ENCODE measurements around the gene S1PR1.
A peak's percentile ranks its signal among the peaks of the same experiment; 100 is the strongest.
"Not testable (repeated sequence)": the region's sequence is repeated elsewhere in the genome, so short reads cannot be mapped to it uniquely, and the experiment has no call there.

Gene S1PR1

DNA sequence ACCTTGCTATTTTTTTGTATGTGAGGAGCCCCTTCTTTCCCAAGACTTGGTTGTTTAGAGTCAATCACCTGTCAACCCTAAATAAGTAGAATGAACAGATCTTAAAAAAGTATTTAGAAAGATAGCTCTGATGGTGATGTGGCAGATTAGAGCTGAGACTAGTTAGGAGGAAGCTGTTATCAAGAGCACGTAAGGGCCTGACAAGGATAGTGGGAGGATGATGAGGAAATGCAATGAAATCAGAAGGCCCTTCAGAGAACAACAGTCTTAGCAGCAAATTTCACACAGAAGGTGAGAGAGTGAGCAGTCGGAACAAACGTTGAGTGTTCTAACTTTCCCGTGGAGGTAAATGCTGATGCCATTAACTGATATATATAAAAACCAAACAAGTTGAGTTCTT lies 15.9 kb upstream of the S1PR1 start:
- DNase-seq, result no peak

DNA sequence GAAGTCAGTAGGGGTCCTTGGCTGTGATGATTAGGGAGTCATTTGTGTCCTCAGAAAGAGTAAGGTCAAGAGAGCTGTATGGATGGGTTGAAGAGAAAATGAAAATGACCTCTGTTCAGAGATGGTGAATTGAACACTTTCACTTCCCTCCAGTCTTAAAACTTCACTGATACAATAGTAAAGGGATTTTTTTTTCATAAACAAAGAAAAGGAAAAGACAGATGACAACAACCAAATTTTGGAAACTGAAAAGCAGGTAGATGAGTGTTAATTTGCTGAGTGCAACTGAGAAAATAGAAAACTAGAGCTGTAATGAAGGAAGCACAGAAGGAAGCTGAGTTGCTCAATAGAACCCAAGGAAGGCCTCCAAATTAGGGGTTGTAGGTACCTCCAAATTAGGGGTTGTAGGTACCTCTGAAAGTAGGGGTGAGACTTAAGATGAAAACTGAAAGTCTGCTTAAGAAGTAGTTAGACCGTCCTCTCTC lies 14.8 kb upstream of the S1PR1 start:
- DNase-seq, result no peak

DNA sequence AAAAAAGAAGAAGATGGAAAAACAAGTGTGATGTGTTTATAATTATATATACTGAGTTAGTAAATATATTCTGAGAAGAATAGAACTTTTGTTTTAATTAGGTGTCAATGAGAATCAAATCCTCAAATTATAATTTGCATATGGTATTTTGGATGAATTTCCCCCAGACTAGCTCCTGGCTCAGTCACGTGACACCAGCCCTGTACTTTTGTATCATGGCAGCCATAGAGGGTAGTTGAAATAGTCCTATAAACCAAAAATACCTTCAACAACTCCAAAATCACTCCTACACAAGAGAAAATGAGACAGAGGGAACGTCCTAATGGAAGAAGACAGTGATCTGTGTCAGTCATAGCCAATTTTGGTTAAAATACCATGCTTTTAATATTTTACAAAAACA lies 9.0 kb upstream of the S1PR1 start:
- no peak for DNase-seq

DNA sequence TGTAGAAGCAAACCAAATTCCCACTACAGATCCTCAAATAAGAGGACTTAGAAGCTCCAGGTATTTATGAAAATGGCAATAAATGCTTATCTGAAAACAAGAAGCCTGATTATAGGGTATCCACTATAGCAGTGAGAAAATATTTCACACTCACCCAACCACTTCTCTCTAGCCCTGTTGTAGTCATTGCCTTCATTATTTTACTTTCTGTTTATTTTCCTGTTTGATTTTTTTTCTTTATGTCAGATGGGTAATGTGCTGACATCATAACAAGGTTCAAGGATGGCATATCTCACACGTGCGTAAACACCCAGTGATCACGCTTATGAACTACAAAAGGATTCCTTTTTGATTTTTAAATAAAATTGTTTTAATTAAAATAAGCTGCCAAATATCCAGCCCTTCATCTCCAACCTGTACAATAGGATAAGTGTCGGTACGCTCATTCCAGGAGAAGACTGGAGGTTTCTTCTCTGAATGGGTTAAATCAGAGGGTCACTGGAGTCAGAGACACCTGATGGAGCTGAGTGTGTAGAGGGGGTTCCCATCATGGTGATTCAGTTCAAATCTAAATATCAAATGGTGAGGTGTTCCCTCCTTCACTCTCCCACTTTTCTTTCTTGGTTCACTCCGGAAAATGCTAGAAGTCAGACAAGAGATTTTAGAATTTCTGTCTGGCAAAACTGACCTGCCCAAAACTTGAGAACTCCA lies 8.2 kb upstream of the S1PR1 start:
- DNase-seq, result no peak

DNA sequence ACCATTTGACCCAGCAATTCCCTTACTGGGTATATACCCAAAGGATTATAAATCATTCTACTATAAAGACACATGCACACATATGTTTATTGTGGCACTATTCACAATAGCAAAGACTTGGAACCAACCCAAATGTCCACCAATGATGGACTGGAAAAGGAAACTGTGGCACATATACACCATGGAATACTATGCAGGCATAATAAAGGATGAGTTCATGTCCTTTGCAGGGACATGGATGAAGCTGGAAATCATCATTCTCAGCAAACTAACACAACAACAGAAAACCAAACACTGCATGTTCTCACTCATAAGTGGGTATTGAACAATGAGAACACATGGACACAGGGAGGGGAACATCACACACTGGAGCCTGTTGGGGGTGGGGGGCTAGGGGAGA lies 4.6 kb upstream of the S1PR1 start:
- DNase-seq, result not testable (repeated sequence)

DNA sequence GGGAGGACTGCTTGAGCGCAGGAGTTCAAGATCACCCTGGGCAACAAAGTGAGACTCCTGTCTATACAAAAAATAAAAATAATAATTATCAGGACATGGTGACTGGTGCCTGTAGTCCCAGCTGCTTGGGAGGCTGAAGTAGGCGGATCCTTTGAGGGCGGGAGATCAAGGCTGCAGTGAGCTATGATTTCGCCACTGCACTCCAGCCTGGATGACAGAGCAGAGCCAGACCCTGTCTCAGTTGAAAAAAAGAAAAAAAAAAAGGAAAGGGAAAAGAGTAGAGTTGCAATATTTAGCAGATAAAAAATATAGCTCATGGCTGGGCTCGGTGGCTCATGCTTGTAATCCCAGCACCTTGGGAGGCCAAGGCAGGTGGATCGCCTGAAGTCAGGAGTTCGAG lies 3.3 kb upstream of the S1PR1 start:
- no peak for DNase-seq

DNA sequence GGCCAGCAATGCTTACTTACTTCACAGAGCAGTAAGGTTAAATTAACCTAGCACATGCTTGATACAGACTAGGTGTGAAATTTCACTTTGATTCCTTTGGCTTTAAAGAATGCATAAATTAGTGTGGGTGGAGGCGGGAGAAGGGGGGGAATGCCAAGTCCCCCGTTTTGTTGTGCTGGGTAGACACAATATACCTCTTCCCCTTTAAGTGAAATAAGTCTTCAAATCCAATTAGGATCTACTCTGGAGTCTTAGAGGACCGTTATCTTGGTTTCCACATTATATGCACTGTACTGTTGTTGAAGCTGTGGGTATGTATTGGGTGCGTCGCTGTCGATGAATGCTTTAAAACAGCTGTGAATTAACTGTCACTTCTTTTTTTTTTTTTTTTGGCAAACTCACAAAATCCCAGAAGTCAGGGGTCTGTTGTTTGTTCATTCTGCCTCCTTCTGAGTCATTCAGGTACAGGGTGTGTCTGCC lies 1.6 kb upstream of the S1PR1 start:
- no peak for DNase-seq

DNA sequence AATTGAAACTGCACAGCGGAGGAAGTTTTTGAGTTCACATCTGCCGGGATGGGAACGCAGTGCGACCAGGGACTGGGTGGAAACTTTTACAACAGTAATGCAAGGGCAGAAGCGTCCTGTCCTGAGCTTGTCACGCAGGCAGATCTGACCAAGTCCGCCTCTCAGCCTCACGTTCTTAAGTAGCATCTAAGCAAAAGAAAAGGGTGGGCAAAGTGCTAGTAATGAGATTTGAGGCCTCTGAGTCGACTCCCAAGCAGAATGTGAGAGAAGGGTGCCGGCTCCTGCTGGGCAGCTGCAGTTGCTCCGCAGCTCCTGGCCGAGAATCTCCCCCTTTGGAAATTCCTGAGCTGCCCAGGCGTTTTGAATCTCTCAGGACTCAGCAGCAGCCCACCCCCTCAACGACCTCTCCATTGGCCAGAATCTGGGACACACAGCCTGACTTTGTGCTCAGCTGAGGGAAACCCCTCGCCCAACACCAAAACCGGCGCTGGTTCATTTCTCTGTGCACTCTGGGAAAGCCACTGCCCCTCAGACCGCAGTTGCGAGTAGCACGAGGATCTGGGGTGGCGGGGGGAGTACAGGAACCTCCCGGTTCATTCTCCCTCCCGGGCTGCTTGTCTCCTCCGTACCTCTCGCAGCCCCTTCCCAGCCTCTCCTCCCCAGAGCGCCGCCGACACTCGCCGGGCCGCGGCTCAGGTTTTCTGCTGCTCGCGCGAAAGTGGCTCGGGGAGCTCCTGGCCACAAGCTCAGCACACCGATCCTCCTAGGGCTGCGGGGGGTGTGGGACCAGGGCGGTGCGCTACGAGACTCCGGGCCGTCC lies 913 bp upstream of the S1PR1 start:
- DNase-seq, result no peak

DNA sequence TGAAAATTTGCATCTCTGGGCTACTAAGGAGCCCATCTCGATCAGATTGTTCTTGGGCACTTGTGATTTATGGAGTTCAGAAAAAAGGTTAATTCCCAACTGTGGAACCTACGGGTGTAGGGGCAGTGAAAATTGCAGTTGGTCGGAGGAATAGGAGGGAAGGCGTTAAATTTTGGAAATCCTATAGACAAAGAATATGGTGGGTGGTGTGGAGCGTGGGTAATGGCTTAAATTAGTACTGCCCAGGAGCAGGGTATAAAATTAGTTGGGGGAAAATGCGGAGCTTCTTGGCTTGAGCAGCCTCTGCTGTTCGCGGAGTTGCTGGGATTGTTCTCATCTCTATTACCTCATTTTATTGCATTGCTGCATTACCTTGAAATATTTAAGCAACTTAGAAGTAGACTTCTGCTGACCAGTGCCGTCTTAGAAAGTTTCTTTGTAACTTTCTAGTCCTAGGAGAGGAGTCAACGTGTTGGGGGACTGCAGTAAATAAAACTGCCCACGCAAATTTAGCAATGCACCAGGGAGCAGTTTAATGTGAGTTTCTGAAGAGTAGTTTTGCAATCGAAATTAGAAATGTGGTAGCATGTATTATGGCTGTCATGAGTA lies 514 bp downstream of the S1PR1 start:
- no peak for DNase-seq

DNA sequence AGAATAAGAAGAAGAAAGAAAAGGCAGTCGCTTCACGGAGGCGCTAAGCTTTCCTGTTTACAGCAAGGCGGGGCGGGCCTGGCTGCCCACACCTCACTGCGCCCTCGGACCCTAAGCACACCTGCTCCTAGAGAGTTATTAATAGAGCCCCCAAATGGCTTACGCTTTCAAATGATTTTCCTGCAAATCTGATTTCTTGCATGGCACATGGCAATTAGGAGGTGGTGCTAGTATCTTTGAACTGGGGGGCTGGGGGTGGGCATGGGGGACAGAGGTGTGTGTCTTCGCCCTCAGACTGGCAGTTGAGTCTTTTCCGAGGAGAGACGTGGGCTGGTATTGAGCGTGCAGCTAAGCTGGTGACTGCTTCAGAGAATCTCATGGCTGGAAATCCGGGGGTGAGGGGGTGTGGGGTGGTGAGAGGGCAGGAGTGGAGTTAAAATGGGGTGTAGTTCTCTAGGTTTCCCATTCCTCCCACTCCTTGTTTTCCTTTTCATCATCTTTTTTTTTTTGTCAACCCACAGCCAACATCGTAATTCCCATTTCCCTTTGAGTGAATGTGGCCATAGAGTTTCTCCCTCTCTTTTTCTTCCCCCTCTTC lies 1.3 kb downstream of the S1PR1 start:
- no peak for DNase-seq

DNA sequence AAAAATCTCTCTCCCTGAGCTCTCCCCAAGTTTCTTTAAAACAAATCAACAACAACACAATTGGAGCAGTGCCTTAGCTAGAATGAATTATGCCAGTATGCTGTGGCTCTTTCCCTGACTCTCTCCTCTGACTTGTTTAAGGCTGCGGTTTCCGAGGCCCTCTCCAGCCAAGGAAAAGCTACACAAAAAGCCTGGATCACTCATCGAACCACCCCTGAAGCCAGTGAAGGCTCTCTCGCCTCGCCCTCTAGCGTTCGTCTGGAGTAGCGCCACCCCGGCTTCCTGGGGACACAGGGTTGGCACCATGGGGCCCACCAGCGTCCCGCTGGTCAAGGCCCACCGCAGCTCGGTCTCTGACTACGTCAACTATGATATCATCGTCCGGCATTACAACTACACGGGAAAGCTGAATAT lies 1.9 kb downstream of the S1PR1 start:
- peak; percentile 71 for DNase-seq

DNA sequence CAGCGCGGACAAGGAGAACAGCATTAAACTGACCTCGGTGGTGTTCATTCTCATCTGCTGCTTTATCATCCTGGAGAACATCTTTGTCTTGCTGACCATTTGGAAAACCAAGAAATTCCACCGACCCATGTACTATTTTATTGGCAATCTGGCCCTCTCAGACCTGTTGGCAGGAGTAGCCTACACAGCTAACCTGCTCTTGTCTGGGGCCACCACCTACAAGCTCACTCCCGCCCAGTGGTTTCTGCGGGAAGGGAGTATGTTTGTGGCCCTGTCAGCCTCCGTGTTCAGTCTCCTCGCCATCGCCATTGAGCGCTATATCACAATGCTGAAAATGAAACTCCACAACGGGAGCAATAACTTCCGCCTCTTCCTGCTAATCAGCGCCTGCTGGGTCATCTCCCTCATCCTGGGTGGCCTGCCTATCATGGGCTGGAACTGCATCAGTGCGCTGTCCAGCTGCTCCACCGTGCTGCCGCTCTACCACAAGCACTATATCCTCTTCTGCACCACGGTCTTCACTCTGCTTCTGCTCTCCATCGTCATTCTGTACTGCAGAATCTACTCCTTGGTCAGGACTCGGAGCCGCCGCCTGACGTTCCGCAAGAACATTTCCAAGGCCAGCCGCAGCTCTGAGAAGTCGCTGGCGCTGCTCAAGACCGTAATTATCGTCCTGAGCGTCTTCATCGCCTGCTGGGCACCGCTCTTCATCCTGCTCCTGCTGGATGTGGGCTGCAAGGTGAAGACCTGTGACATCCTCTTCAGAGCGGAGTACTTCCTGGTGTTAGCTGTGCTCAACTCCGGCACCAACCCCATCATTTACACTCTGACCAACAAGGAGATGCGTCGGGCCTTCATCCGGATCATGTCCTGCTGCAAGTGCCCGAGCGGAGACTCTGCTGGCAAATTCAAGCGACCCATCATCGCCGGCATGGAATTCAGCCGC lies 2.5 kb downstream of the S1PR1 start:
- no peak for DNase-seq

DNA sequence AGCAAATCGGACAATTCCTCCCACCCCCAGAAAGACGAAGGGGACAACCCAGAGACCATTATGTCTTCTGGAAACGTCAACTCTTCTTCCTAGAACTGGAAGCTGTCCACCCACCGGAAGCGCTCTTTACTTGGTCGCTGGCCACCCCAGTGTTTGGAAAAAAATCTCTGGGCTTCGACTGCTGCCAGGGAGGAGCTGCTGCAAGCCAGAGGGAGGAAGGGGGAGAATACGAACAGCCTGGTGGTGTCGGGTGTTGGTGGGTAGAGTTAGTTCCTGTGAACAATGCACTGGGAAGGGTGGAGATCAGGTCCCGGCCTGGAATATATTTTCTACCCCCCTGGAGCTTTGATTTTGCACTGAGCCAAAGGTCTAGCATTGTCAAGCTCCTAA lies 3.2 kb downstream of the S1PR1 start:
- no peak for DNase-seq

DNA sequence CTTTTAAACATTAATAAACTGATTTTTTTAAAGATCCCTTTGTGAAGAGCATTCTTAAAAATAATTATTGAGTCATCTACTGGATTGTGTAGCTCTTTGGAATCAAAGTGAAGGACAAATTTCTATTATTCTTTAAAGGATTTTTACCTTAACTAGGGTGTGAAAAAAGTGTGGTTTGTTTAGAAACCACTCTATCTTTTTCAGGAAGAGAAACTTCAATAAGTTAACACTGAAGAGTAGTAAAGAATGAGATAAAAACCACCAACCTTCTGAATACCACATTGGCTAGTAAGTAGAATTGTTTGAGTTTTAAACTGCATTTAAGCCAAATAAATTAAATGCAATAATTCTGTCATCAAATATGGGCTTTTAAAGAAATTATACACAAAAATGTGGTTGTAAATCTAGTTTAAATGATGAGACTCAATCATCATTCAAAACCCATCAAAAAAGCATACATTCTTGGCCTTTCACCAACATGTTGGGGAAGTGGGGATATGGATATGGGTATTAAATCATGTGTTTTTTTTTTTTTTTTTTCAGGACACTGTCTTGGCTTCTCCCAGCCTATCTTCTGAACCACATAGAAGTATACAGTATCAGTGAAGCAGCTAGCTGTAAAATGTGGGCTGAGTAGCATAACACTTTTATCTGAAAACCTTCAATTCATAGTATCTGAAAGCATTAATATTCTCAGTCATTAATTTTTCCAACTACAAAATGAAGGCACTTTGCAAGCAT lies 4.8 kb downstream of the S1PR1 start:
- no peak for DNase-seq

DNA sequence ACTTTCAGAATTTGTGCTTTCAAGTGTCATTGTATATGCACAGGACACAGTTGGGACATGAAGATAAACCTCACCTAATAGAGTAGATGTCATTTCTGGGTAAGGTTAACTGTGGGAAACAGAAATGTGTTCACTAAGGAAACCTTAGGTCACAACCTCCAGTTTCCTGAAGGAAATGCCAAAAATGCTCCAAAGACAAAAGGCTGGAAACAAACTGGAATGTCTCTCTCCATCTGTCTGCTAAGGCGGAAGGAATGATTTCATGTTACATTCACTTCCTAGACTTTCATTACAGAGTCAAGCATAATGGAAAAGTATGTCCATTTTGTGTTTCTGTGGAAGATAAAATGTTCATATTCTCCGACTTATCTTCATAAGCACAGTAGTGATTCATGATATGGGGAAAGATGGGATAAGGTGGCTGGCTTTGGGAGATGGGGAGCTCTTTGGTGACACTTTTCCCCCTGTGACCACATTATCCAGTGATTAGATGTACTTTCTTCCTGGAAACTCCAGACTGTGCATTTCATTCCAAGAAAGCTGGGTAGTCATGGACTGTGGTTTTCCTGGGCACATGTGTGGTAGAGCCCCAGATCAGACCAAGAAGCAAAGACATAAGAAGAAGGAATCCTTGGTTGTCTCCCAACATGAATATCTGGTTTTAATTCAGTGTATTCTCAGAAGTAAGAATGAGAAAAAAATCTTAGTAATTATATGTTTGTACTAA lies 5.7 kb downstream of the S1PR1 start:
- DNase-seq, result no peak

DNA sequence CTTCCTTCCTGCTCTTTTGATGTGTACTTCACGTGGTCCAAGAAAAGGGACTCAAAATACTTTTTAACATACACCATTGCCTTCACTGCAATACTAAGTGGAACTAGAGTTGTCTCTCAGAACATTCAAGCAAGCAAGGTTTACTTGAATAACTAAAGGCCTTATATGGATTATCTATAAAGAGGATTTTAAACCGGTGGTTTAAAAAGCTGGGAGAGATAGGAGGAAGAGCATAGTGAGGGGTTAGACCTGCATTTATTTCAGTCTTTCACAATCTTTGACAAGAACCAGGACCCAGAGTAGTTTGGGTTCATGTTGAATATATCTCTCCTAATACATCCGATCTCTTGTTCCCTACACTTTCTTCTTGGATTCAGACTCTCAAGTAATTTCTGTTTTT lies 6.9 kb downstream of the S1PR1 start:
- DNase-seq, result no peak

DNA sequence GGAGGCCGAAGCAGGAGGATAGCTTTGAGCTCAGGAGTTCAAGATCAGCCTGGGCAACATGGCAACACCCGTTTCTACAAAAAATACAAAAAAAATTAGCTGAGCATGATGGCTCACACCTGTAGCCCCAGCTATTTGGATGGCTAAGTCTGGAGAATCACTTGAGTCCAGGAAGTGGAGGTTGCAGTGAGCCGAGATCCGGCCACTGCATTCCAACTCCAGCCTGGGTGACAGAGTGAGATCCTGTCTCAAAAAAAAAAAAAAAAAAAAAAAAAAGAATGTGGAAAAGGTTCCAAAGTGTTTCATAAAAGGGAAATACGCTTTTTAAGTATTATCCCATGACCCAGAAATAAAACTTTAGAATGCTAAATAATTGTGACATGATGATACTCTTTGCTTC lies 8.0 kb downstream of the S1PR1 start:
- DNase-seq, result no peak

DNA sequence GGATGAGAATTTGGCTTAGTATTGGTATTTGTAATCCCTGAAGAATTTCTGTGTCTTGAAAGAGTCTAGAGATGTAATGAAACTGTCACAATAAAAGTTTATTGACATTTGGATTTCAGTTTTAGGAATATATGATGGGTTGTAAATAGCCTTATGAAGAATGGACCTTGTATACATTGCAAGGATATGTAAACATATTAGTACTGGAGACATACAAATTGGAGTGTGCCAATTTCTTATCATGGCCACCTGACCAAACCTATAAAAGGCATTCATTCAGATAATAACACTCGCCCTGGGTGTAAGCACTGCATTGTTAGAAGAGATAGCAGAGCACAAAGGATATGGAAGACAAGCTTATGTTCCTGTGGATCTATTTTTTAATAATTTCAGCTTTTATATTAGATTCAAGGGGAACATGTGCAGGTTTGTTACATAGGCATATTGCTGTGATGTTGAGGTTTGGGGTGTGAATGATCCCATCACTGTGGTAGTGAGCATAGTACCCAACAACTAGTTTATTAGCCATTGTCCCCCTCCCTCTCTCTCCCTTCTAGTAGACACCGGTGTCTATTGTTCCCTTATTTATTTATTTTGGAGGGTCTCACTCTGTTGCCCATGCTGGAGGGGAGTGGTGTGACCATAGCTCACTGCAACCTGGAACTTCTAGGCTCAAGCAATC lies 8.6 kb downstream of the S1PR1 start:
- no peak for DNase-seq

DNA sequence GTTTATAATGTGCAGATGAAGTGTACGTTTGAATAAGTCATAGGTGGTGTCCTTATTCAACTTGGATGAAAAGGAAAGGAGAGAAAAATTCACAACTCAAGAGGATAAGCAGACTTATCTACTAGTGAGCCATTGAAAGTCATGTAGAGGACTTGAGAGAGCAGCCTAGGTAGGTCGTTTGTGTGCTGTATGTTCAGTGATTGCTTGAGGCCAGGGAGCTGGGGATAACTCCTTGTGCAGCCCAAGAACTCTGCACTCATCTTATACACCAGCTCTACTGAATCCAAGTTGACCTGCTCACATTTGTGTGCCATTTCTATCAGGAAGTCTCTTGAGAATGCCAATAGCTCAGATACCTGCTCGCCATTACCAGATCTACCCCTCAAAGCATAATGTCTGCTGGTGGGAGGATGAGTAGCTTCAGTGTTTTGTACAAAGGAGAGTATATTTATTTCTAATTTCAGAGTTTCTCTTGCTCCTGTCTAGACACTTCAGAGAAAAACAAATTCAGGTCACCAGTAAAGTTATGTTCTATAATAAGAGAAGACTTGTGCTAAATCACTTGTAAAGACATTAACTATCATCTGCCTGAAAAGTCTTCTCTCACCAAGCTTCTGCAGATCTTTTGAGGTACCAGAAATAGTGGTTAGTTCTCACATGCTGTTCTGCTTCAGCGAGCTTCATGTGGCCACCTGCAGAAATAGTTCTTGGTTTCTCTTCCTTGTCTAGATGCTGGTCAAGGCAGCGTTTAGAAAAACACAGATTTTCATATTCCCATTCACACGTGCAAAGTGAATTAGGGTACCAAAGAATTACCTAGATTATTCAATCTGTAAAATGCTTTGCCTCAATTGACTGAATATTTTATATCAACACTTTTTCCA lies 10.8 kb downstream of the S1PR1 start:
- DNase-seq, result no peak
